ENCODE measurements around the gene DNASE2.

The DNASE2 gene

DNA sequence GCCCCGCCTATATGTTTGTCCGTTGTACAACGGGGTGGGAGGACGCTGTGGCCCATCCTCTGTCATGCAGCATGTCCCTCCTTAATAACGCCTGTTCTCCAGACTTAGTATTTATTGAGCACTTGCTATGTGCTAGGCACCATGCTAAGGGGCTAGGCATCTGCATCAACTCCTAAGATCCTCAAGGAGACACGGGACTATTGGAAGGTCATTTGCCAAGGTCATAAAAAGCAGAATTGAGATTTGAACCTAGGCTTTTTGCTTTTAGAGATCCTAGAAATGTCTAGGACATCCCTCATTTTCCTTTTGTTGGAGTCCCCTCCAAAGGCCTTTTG, 44.8 kb downstream of the DNASE2 start:
- no peak for TF ChIP-seq TCF12 (IDR thresholded peaks at IDR 0.05; ENCODE audit: low read depth)
- TF ChIP-seq CEBPB (IDR thresholded peaks at IDR 0.05): no peak
- TF ChIP-seq, protein P1, sequence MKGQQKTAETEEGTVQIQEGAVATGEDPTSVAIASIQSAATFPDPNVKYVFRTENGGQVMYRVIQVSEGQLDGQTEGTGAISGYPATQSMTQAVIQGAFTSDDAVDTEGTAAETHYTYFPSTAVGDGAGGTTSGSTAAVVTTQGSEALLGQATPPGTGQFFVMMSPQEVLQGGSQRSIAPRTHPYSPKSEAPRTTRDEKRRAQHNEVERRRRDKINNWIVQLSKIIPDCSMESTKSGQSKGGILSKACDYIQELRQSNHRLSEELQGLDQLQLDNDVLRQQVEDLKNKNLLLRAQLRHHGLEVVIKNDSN (IDR thresholded peaks at IDR 0.05): no peak
- no peak for TF ChIP-seq YY1 (IDR thresholded peaks at IDR 0.05; ENCODE audit: low read depth)
- TF ChIP-seq, protein P2, sequence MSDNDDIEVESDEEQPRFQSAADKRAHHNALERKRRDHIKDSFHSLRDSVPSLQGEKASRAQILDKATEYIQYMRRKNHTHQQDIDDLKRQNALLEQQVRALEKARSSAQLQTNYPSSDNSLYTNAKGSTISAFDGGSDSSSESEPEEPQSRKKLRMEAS (IDR thresholded peaks at IDR 0.05): no peak
- no peak for TF ChIP-seq TEAD4 (IDR thresholded peaks at IDR 0.05)
- no peak for TF ChIP-seq NFIC (IDR thresholded peaks at IDR 0.05)
- TF ChIP-seq TAF1 (IDR thresholded peaks at IDR 0.05; ENCODE audit: low read depth): no peak
- no peak for TF ChIP-seq FOXM1 (IDR thresholded peaks at IDR 0.05; ENCODE audit: borderline replicate concordance, low read depth)
- TF ChIP-seq EGR1 (IDR thresholded peaks at IDR 0.05): no peak
- no peak for TF ChIP-seq EP300 (IDR thresholded peaks at IDR 0.05; ENCODE audit: borderline replicate concordance)
- no peak for TF ChIP-seq ZBTB7A (IDR thresholded peaks at IDR 0.05; ENCODE audit: low read depth)
- TF ChIP-seq, protein P3, sequence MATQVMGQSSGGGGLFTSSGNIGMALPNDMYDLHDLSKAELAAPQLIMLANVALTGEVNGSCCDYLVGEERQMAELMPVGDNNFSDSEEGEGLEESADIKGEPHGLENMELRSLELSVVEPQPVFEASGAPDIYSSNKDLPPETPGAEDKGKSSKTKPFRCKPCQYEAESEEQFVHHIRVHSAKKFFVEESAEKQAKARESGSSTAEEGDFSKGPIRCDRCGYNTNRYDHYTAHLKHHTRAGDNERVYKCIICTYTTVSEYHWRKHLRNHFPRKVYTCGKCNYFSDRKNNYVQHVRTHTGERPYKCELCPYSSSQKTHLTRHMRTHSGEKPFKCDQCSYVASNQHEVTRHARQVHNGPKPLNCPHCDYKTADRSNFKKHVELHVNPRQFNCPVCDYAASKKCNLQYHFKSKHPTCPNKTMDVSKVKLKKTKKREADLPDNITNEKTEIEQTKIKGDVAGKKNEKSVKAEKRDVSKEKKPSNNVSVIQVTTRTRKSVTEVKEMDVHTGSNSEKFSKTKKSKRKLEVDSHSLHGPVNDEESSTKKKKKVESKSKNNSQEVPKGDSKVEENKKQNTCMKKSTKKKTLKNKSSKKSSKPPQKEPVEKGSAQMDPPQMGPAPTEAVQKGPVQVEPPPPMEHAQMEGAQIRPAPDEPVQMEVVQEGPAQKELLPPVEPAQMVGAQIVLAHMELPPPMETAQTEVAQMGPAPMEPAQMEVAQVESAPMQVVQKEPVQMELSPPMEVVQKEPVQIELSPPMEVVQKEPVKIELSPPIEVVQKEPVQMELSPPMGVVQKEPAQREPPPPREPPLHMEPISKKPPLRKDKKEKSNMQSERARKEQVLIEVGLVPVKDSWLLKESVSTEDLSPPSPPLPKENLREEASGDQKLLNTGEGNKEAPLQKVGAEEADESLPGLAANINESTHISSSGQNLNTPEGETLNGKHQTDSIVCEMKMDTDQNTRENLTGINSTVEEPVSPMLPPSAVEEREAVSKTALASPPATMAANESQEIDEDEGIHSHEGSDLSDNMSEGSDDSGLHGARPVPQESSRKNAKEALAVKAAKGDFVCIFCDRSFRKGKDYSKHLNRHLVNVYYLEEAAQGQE (IDR thresholded peaks at IDR 0.05; ENCODE audit: low read depth): no peak
- TF ChIP-seq RAD21 (IDR thresholded peaks at IDR 0.05; ENCODE audit: low read depth): no peak
- no peak for TF ChIP-seq CREB1 (IDR thresholded peaks at IDR 0.05; ENCODE audit: low read depth)

DNA sequence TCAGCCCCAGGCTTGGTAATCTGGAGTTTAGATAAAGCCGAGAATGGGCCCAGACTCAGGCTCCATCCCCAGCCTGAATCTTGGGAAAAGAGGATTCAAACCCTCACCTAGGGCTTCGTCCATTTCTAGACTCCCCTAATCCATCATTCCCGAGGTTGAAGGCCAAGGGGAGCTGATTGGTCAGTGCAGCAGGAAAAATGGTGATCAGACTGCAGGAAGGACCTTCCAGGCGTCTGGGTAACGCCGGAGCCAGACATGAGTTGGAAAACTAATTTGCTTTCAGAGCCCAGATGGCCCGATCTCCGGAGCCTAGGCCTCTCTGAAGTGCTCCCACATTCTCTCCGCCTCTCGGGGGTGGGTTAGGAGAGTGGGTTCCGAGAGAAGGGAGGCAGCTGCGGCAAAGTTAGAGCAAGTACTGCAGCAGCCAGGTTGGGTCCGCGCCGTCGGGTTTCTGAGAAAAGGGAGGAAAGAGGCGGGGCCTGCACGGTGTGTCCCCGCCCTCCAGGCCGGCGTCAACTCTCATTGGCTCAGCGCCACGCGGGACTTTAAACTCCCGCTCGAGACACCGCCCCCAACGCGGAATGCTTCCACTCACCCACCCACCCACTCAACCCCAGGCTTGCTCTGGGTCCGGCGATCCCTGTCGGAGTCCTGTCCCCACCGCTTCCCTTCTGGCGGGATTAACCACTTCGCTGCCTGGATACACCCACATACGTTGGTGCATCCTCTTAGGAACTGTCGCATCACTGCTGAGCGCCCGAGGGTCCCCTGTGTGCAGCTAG, 46.1 kb downstream of the DNASE2 start:
- TF ChIP-seq, protein P1 (IDR thresholded peaks at IDR 0.05): no peak
- TF ChIP-seq CEBPB (IDR thresholded peaks at IDR 0.05): no peak
- TF ChIP-seq NFIC (IDR thresholded peaks at IDR 0.05): no peak
- TF ChIP-seq TCF12 (IDR thresholded peaks at IDR 0.05; ENCODE audit: low read depth): no peak
- TF ChIP-seq YY1 (IDR thresholded peaks at IDR 0.05; ENCODE audit: low read depth): no peak
- TF ChIP-seq CREB1 (IDR thresholded peaks at IDR 0.05; ENCODE audit: low read depth): no peak
- TF ChIP-seq EGR1 (IDR thresholded peaks at IDR 0.05): peak; percentile 50; the same call in 1 of the 2 replicates
- TF ChIP-seq EP300 (IDR thresholded peaks at IDR 0.05; ENCODE audit: borderline replicate concordance): no peak

DNA sequence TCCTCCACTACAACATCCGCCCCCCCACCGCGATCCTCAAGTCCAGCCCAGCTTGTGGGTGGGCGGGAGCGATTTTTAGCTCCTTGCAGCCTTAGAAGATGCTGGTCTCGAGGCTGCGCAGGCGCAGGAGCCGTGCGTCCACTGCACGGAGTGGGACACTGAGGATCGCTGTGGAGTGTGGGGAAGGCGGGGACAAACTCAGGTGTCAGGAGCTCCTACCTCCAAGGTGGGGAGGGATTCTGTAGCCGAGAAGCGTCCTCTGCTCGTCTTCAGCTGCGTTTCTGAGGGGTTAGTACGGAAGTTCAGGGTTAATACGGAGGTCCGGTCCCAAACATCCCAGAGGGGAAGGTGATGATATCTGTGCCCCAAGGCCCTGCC, 46.7 kb downstream of the DNASE2 start, which contains the start of gene RTBDN:
Gene RTBDN (minus strand): TSS at position 14 of the 378 bp plus-strand sequence. CDS start 4,600 bp downstream, outside the sequence.
- TF ChIP-seq, protein P2 (IDR thresholded peaks at IDR 0.05): no peak
- no peak for TF ChIP-seq TEAD4 (IDR thresholded peaks at IDR 0.05)
- no peak for TF ChIP-seq RAD21 (IDR thresholded peaks at IDR 0.05; ENCODE audit: low read depth)
- no peak for TF ChIP-seq CEBPB (IDR thresholded peaks at IDR 0.05)
- no peak for TF ChIP-seq CREB1 (IDR thresholded peaks at IDR 0.05; ENCODE audit: low read depth)
- TF ChIP-seq EGR1 (IDR thresholded peaks at IDR 0.05): 0 out of 2 replicates have a peak, but pooled peaks have one; percentile 7
- TF ChIP-seq, protein P3 (IDR thresholded peaks at IDR 0.05; ENCODE audit: low read depth): no peak
- no peak for TF ChIP-seq YY1 (IDR thresholded peaks at IDR 0.05; ENCODE audit: low read depth)

DNA sequence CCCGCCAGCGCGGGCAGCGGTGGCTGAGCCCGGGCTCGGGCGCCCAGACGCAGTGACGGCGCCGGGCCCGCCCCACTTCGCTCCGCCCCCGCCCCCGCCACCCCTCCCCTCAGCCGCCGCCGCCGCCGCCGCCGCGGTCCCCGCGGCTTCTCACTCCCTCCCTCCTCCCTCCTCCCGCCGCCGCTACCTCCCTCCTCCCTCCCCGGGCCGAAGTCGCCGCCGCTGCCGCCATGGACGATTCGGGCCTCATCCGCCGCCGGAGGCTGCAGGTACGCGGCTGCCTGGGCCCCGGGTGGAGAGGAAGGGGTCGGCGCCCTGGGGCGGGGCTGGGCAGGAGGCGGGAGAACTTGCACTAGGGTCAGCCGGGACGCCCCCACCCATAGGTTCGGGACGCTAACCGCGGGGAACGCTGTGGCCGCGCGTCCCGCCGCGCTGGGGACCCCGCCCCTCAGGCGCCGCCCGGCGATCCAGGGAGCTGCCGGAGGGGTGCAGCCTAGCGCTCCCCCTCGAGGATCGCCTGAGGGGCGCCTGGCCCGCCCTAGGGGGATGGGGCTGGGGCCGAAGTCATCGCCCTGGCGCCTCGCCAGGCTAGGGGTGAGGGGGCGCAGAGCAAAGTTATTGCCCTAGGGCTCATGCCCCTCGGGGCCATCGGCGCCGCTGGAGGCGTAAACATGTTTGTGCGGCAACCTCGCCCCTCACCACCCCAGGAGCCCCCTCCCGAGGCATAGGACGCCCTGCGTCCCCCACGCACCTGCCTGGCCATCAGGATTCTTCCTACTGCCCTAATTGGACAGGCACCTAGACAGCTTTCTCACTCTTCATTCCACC, 47.3 kb downstream of the DNASE2 start:
- TF ChIP-seq TEAD4 (IDR thresholded peaks at IDR 0.05) (no peak), TAF1 (IDR thresholded peaks at IDR 0.05; ENCODE audit: low read depth) (no peak), EGR1 (IDR thresholded peaks at IDR 0.05) (no peak), CEBPB (IDR thresholded peaks at IDR 0.05) (no peak), NFIC (IDR thresholded peaks at IDR 0.05) (no peak), FOXM1 (IDR thresholded peaks at IDR 0.05; ENCODE audit: borderline replicate concordance, low read depth) (no peak), CREB1 (IDR thresholded peaks at IDR 0.05; ENCODE audit: low read depth) (no peak), ZBTB7A (IDR thresholded peaks at IDR 0.05; ENCODE audit: low read depth) (peak; percentile 70; the same call in 1 of the 2 replicates), RAD21 (IDR thresholded peaks at IDR 0.05; ENCODE audit: low read depth) (no peak), EP300 (IDR thresholded peaks at IDR 0.05; ENCODE audit: borderline replicate concordance) (no peak), TCF12 (IDR thresholded peaks at IDR 0.05; ENCODE audit: low read depth) (0 out of 2 replicates have a peak, but pooled peaks have one; percentile 11), YY1 (IDR thresholded peaks at IDR 0.05; ENCODE audit: low read depth) (peak; percentile 54; the same call in 1 of the 2 replicates)
- TF ChIP-seq, protein P3 (IDR thresholded peaks at IDR 0.05; ENCODE audit: low read depth): no peak
- TF ChIP-seq, protein P2 (IDR thresholded peaks at IDR 0.05): no peak
